ENCODE data around the gene HSD17B4. TPM values are rescaled to one million over a fixed set of nuclear protein-coding genes. Genes with fewer than 3 reads are reported as not detected.
A peak's percentile ranks its signal among the peaks of the same experiment; 100 is the strongest.
"Not testable (repeated sequence)": the region's sequence is repeated elsewhere in the genome, so short reads cannot be mapped to it uniquely, and the experiment has no call there.

The HSD17B4 gene
- total RNA-seq, 1 donor from 2014 or later: 179 TPM

DNA sequence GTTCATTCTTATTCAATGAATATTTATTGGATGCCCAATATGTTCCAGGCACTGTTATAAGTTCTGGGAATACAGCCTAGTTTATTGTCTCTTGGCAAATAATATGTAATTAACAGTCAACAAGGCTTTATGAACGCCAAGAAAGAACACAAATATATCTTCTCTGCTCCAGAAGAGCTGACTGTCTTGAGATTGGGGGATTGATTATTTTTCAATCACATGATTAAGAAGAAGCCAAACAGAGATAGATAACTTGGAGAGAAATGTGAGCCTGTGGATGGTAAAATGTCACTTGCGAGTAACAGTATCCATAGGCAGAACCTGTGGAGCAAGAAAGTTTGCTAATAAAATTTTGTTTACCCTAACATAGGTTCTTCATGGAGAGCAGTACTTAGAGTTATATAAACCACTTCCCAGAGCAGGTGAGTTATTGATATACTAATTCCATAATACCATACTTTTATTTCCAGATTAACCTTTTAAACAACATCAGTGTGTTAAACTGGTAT is 49.4 kb downstream of the HSD17B4 start:
- no peak for DNase-seq (ENCODE audit: low read depth, low spot score)
- no peaks in the 10 kb centered on the region for H3K4me1 Mint-ChIP-seq
- H3K36me3 Mint-ChIP-seq (ENCODE audit: low read depth): peaks cover 44% of the 10 kb centered on the region
- H3K4me3 Mint-ChIP-seq: no peak overlapping the region
- no peaks in the 10 kb centered on the region for H3K27me3 Mint-ChIP-seq (ENCODE audit: low read depth)
- TF ChIP-seq, protein P1, sequence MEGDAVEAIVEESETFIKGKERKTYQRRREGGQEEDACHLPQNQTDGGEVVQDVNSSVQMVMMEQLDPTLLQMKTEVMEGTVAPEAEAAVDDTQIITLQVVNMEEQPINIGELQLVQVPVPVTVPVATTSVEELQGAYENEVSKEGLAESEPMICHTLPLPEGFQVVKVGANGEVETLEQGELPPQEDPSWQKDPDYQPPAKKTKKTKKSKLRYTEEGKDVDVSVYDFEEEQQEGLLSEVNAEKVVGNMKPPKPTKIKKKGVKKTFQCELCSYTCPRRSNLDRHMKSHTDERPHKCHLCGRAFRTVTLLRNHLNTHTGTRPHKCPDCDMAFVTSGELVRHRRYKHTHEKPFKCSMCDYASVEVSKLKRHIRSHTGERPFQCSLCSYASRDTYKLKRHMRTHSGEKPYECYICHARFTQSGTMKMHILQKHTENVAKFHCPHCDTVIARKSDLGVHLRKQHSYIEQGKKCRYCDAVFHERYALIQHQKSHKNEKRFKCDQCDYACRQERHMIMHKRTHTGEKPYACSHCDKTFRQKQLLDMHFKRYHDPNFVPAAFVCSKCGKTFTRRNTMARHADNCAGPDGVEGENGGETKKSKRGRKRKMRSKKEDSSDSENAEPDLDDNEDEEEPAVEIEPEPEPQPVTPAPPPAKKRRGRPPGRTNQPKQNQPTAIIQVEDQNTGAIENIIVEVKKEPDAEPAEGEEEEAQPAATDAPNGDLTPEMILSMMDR (conservative IDR thresholded peaks at IDR 0.05): no peak
- no peak overlapping the region for H3K27ac Mint-ChIP-seq (ENCODE audit: unreplicated experiment)
- peaks cover 15% of the 10 kb centered on the region for H3K9me3 Mint-ChIP-seq

DNA sequence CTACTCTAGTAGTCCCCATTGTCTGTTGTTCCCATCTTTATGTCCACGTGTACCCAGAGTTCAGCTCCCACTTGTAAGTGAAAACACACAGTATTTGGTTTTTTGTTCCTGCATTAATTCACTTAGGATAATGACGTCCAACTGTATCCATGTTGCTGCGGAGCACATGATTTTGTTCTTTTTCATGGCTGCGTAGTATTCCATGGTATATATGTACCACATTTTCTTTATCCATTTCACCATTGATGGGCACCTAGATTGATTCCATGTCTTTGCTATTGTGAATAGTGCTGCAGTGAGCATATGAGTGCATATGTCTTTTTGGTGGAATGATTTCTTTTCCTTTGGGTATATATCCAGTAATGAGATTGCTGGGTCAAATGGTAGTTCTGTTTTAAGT is 51.6 kb downstream of the HSD17B4 start:
- Mint-ChIP-seq H3K9me3 (peaks cover 15% of the 10 kb centered on the region), H3K36me3 (ENCODE audit: low read depth) (peaks cover 52% of the 10 kb centered on the region)
- DNase-seq (ENCODE audit: low read depth, low spot score); H3K4me3 Mint-ChIP-seq; H3K27me3 Mint-ChIP-seq (ENCODE audit: low read depth); H3K4me1 Mint-ChIP-seq; H3K27ac Mint-ChIP-seq (ENCODE audit: unreplicated experiment): not testable (repeated sequence)

DNA sequence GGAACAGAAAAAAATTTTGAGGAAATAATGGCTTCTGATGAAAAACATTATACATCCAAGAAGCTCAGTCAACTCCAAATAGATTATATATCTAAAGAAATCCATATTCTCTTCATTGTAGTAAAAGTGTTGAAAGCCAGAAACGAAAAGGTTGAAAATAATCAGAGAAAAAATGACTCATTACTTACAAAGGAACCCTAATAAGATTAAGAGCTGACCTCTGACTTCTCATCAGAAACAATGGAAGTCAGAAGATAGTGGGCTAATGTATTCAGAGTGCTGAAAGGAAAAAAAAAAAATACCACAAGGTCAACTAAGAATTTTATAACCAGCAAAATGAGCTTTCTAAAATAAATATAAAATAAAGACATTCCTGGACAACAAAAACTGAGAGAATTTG is 60.0 kb downstream of the HSD17B4 start:
- no peaks in the 10 kb centered on the region for H3K4me1 Mint-ChIP-seq
- H3K36me3 Mint-ChIP-seq (ENCODE audit: low read depth): peaks cover 48% of the 10 kb centered on the region
- TF ChIP-seq, protein P1 (conservative IDR thresholded peaks at IDR 0.05): no peak
- H3K27ac Mint-ChIP-seq (ENCODE audit: unreplicated experiment): no peak overlapping the region
- H3K9me3 Mint-ChIP-seq: peaks cover 5% of the 10 kb centered on the region
- DNase-seq (ENCODE audit: low read depth, low spot score): no peak
- H3K4me3 Mint-ChIP-seq: no peak overlapping the region
- H3K27me3 Mint-ChIP-seq (ENCODE audit: low read depth): no peaks in the 10 kb centered on the region

DNA sequence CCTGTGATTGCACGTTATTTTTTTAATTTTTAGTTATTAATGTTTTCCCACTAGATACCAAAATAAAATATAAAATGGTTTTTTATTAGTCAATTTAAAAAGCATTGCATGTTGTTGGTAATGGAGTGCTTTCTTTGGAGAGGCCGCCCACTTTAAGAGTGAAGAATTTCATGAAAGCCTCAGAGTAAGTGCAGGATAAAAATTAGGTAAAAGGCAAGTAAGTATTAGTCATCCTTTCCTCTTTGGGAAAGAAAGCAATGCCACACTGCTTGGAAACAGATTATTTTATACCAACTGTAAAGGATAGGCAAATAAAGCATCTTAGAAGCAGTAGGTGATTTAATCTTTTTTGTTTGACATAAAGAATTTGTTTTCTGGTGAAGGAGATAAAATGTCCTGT is 62.9 kb downstream of the HSD17B4 start:
- no peak for DNase-seq (ENCODE audit: low read depth, low spot score)
- TF ChIP-seq, protein P1 (conservative IDR thresholded peaks at IDR 0.05): no peak
- Mint-ChIP-seq H3K4me1 (no peaks in the 10 kb centered on the region), H3K9me3 (peaks cover 5% of the 10 kb centered on the region), H3K36me3 (ENCODE audit: low read depth) (peaks cover 48% of the 10 kb centered on the region), H3K27ac (ENCODE audit: unreplicated experiment) (no peak overlapping the region), H3K27me3 (ENCODE audit: low read depth) (no peaks in the 10 kb centered on the region), H3K4me3 (no peak overlapping the region)

DNA sequence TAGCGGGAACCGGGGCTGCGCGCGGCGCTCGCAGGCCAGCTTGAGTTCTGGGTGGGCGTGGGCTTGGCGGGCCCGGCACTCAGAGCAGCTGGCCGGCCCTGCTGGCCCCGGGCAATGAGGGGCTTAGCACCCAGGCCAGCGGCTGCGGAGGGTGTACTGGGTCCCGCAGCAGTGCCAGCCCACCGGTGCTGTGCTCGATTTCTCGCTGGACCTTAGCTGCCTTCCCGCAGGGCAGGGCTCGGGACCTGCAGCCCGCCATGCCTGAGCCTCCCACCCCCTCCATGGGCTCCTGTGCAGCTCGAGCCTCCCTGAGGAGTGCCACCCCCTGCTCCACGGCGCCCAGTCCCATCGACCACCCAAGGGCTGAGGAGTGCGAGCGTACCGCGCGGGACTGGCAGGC is 64.8 kb downstream of the HSD17B4 start:
- H3K36me3 Mint-ChIP-seq (ENCODE audit: low read depth): peaks cover 44% of the 10 kb centered on the region
- H3K27ac Mint-ChIP-seq (ENCODE audit: unreplicated experiment); H3K27me3 Mint-ChIP-seq (ENCODE audit: low read depth); H3K4me1 Mint-ChIP-seq; H3K4me3 Mint-ChIP-seq; DNase-seq (ENCODE audit: low read depth, low spot score); H3K9me3 Mint-ChIP-seq: not testable (repeated sequence)

DNA sequence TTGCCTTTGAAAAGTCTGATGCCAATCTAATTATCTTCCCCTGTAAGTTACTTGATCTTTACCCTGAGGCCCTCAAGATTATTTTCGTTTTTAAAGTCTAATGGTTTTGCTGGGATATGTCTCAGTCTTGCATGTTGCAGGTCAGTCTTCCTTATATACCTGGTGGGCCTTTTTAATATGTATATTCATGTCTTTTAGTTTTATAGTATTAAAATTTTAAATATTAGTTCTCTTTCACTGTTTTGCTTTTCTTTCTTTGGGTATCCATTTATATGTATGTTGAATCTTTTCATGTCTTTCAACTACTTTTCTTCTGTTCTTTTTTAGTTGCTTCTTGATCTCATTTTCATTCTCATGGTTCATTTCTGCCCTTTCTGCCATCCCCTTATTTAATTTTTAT is 68.9 kb downstream of the HSD17B4 start:
- no peak overlapping the region for H3K4me3 Mint-ChIP-seq
- no peaks in the 10 kb centered on the region for H3K4me1 Mint-ChIP-seq
- peaks cover 31% of the 10 kb centered on the region for H3K36me3 Mint-ChIP-seq (ENCODE audit: low read depth)
- no peak for DNase-seq (ENCODE audit: low read depth, low spot score)
- no peak overlapping the region for H3K27ac Mint-ChIP-seq (ENCODE audit: unreplicated experiment)
- H3K9me3 Mint-ChIP-seq: no peaks in the 10 kb centered on the region
- TF ChIP-seq, protein P1 (conservative IDR thresholded peaks at IDR 0.05): no peak
- no peaks in the 10 kb centered on the region for H3K27me3 Mint-ChIP-seq (ENCODE audit: low read depth)

DNA sequence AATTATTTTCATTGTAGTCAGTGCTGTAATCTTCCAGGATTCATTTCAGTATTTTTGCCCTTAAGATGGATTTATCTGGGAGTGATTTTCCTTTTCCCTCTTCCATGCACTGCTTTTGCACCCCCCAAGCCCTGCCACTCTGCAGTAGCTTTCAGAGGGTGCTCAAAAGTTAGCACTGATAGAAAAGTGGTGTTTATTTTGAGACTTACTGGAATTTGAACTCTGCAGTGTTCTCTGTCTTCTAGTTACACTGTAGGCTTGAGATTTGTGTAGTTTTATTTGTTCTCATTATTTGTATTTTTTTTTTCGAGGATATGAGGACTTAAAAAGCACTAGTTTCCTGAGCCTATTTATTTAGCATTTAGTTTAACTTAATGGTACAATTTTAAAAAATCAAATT is 70.5 kb downstream of the HSD17B4 start:
- Mint-ChIP-seq H3K4me1 (no peaks in the 10 kb centered on the region), H3K36me3 (ENCODE audit: low read depth) (peaks cover 25% of the 10 kb centered on the region), H3K27me3 (ENCODE audit: low read depth) (no peaks in the 10 kb centered on the region), H3K27ac (ENCODE audit: unreplicated experiment) (peak overlapping the region; percentile 27), H3K4me3 (no peak overlapping the region), H3K9me3 (no peaks in the 10 kb centered on the region)
- TF ChIP-seq, protein P1 (conservative IDR thresholded peaks at IDR 0.05): no peak
- DNase-seq (ENCODE audit: low read depth, low spot score): no peak
